ENCODE measurements around the gene NDST1. TPM values are rescaled to one million over a fixed set of nuclear protein-coding genes. Genes with fewer than 3 reads are reported as not detected.

The NDST1 gene
- total RNA-seq, 1 donor, result 13.0 TPM

DNA sequence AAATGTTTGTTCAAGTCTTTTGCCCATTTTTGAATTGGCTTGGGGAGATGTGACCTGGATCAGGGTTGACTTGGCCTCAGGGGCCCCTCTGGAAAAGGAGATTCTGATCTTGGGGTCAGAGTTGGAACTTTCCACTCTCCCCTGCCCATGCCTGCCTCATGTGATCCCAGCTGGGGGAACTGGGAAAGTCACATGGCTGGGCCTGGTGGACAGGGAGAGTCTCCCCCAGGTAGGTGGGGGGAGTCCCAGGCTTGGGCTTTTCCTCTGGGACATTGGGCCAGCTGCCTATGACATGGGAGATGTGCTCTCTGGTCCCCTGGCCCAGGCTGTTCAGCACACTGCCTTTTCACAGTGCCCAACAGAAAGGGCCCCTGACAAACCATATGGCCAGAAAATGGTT is 60.7 kb downstream of the NDST1 start:
- Histone ChIP-seq H3K27me3 (ENCODE audit: insufficient read depth, low read length) (no peaks in the 10 kb centered on the region), H3K9me3 (ENCODE audit: low read depth, low read length) (no peaks in the 10 kb centered on the region), H3K4me1 (ENCODE audit: insufficient read depth, low read length) (peaks cover 7% of the 10 kb centered on the region), H3K4me3 (ENCODE audit: low read length) (no peak overlapping the region)

DNA sequence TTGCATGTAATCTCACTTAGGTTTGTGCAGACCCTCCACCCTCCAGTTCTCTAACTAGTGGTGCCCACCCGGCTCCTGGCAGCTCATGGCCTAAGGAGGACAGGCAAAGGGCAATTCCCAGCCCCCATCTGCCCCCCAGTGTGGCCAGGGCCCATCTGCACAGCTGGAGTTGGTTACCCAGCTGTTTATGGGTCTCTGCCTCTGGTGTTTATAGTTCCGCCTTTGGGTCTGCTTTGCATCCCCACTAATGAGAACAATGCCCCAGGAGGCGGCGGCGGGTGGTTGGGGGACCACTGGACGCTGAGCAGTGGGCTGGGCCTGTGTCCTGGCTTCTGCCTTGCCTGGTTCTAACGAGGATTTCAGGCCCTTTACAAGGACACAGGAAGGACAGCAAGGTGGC is 62.4 kb downstream of the NDST1 start:
- Histone ChIP-seq H3K9me3 (ENCODE audit: low read depth, low read length) (no peaks in the 10 kb centered on the region), H3K4me1 (ENCODE audit: insufficient read depth, low read length) (peaks cover 7% of the 10 kb centered on the region), H3K27me3 (ENCODE audit: insufficient read depth, low read length) (no peaks in the 10 kb centered on the region), H3K4me3 (ENCODE audit: low read length) (no peak overlapping the region)

DNA sequence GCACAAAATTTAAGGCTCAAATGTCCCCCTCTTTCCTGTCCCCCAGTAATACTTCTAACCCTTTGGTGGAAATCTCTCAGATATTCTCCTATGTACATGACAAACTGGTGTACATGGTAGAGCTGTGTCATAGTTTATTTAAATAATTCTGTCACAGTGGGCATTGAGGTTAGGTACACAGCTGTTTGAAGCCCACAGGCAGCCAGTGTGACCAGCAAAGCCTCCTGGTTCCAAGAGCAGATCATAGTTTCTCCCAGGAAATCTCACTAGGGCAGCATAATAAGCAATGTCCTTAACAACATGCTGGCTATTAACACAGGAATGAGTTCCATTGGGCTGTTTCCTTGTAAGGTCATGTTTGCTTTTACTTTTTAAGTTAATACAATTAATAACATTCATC is 63.9 kb downstream of the NDST1 start:
- Histone ChIP-seq H3K27me3 (ENCODE audit: insufficient read depth, low read length) (no peaks in the 10 kb centered on the region), H3K9me3 (ENCODE audit: low read depth, low read length) (no peaks in the 10 kb centered on the region), H3K4me3 (ENCODE audit: low read length) (no peak overlapping the region), H3K4me1 (ENCODE audit: insufficient read depth, low read length) (peaks cover 7% of the 10 kb centered on the region)

DNA sequence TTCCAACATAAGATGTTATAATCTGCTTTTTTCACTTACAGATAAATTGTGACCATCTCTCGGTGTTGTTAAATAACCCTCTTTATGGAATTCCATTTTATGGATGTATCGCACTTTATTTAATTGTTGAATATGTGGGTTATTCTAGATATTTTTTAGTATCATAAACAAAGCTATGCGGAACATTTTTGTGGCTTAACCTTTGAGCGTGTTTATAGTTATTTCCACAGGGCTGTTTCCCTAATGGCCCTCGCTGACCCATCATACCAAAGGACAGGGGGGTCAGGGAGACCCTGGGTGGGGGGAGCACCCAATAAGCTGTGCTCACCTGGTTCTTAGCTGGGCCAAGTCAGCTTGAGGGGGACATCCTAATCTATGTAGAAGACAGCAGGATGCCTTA is 65.3 kb downstream of the NDST1 start:
- H3K4me3 ChIP-seq (ENCODE audit: low read length), result no peak overlapping the region
- H3K9me3 ChIP-seq (ENCODE audit: low read depth, low read length), result no peaks in the 10 kb centered on the region
- no peaks in the 10 kb centered on the region for H3K4me1 ChIP-seq (ENCODE audit: insufficient read depth, low read length)
- H3K27me3 ChIP-seq (ENCODE audit: insufficient read depth, low read length), result no peaks in the 10 kb centered on the region

DNA sequence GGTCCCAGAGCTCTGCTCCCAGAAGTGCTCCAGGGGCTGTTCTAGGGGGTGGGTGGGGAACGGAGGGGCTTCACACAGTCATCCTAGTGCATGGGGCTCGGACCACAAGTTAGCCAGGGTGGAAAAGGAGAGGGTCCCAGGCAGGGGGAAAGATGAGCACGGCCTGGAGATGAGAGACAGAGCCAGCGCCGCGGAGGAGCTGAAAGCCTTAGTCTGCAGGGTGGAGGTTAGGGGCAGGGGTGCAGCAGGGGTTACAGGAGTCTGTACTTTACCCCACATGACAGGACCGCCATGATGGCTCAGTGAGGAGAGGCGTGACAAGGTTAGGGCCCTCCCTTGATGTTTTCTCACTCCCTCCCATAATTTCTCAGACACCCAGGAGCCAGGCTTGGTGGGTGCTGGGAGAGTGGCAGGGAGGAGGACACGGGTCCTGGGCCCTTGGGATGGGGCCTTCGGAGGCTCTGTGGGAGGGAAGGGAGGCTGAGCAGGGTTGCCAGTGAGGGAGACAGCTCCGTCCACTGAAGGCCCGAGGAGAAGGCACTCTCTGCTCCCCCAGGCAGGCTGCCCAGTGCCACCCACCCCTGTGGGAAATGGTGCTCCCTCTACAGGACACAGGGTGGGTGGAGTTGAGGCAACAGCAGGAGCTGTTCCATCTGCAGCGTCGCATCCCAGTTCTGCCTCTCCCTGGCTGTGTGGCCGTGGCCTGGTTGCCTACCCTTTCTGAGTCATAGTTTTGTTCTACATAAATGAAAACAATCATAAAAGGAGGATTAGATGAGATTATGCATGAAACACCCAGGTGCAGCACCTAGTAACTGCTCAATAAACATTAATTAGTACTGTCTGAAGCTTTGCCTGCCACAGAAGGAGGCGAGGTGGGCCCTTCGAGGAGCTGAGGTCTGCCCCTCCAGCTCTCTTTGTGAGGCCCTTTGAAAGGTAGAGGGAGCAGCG is 66.2 kb downstream of the NDST1 start:
- Histone ChIP-seq H3K9me3 (ENCODE audit: low read depth, low read length) (no peaks in the 10 kb centered on the region), H3K4me1 (ENCODE audit: insufficient read depth, low read length) (no peaks in the 10 kb centered on the region), H3K27me3 (ENCODE audit: insufficient read depth, low read length) (no peaks in the 10 kb centered on the region), H3K4me3 (ENCODE audit: low read length) (no peak overlapping the region)

DNA sequence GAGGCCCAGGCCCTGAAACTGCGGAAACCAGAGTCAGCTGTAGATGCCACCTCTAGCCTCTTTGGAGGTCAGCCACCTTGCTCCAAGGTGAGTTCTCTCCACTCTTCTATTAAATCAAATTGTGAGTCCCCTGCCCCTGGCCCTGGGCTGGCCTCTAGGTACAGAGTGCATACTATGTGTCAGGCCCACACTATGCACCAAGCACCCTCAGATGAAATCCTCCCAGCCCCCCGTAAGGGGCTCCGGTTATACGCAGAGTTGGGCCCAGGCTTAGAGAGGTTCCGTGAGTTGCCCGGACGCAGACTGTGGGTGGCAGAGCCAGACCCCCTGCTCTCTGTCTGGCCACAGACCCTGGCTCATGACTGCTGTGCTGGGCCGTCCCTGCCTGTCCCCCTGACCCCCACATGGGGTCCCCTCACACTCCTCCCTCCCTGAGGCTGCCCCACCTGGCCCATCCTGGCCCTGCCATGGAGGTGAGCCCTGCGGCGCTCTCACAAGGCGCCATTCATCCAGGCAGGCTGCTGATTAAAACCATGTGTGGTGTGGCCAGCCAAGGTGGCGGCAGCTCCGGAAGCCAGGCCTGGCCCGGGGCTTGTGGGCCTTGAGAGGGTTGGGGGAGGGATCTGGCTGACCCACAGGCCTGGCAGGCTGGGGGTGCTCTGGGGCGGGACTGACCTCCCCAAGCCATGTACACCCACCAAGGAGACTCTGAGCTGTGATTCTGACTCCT is 67.1 kb downstream of the NDST1 start:
- no peaks in the 10 kb centered on the region for H3K9me3 ChIP-seq (ENCODE audit: low read depth, low read length)
- H3K27me3 ChIP-seq (ENCODE audit: insufficient read depth, low read length), result no peaks in the 10 kb centered on the region
- no peak overlapping the region for H3K4me3 ChIP-seq (ENCODE audit: low read length)
- H3K4me1 ChIP-seq (ENCODE audit: insufficient read depth, low read length), result no peaks in the 10 kb centered on the region

DNA sequence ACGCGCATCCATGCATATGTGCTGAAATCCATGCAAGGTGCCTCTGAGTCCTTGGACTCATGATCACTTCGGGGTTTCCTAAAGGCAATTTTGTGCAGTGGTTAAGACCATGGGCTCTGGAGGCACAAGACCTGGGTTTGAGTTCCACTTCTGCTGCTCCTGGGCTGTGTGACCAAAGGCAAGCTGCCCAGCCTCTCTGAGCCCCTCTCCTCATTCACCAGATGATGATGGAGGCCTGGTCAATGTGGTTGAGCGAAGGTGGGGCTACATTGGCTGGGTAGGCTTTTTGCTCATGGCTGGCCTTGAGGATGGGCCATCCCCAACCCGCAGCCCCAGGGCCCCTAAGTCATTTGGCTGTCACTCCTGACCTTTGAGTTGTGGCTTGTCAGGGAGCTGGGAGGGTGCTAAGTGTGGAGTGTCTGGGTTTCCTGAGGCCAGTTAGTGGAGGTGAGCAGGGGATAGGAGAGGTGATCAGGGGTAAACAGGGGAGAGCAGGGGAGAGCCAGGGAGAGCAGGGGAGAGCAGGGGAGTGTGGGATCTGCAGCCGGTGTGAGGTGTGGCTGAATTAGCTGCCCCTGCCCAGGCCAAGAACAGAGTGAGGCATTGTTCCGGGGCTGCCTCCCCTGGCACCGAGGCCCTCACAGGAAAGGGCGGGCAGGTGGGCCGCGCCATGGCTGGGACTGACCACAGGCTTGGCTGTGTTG is 68.0 kb downstream of the NDST1 start:
- H3K27me3 ChIP-seq (ENCODE audit: insufficient read depth, low read length), result no peaks in the 10 kb centered on the region
- H3K4me3 ChIP-seq (ENCODE audit: low read length), result no peak overlapping the region
- no peaks in the 10 kb centered on the region for H3K4me1 ChIP-seq (ENCODE audit: insufficient read depth, low read length)
- no peaks in the 10 kb centered on the region for H3K9me3 ChIP-seq (ENCODE audit: low read depth, low read length)

DNA sequence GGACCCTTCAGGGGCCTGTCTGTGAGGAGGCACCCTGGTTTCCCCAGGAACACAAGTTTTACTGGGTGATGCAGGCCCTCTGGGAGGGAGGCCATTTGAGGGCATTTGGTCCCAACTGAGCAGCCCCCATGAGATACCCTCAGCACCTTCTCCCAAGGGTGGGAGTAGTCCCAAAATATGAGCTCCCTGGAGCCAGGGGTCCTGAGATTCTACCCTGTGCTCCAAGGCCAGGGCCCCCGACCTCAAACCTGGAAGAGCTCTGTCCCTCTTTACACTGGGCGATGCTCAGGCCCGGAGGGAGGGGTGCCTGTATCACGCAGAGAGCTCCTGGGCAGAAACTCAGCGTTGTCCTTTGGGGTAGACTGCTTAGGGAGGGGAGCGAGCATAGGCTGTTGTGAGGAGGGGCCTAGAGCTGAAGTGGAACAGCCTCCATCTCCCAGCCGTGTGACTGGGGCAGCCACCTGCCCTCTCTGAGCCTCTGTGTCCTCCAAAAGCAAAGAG is 68.6 kb downstream of the NDST1 start:
- no peaks in the 10 kb centered on the region for H3K9me3 ChIP-seq (ENCODE audit: low read depth, low read length)
- no peak overlapping the region for H3K4me3 ChIP-seq (ENCODE audit: low read length)
- H3K4me1 ChIP-seq (ENCODE audit: insufficient read depth, low read length), result no peaks in the 10 kb centered on the region
- H3K27me3 ChIP-seq (ENCODE audit: insufficient read depth, low read length), result no peaks in the 10 kb centered on the region

DNA sequence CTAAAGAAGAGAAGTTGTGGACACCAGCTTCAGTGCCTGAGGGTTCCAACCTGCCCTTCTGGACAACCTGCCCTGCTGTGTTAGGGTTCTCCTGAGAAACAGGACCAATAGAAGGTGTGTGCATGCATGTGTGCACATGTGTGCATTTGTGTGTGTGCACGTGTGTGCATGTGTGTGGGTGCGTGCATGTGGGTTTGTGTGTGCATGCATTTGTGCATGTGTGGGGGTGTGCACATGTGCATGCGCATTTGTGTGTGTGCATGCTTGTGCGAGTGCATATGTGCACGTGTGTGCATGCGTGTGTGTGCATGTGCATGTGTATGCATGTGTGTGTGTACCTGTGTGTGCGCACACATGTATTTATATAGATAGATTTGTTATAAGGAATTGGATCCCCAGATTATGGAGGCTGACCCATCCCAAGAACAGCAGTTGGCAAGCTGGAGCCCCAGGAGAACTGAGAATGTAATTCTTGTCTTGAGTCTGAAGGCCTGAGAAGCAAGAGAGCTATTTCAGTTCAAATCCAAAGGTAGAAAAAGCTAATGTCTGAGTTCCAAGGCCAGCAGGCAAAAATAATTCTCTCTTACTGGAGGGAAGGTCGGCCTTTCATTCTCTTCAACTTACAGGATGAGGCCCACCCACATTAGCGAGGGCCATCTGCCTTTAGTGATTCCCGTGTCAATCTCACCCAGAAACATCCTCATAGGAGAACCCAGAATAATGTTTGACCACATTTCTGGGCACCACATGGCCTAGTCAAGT is 69.6 kb downstream of the NDST1 start:
- Histone ChIP-seq H3K27me3 (ENCODE audit: insufficient read depth, low read length) (peaks cover 3% of the 10 kb centered on the region), H3K4me1 (ENCODE audit: insufficient read depth, low read length) (no peaks in the 10 kb centered on the region), H3K4me3 (ENCODE audit: low read length) (no peak overlapping the region), H3K9me3 (ENCODE audit: low read depth, low read length) (no peaks in the 10 kb centered on the region)

DNA sequence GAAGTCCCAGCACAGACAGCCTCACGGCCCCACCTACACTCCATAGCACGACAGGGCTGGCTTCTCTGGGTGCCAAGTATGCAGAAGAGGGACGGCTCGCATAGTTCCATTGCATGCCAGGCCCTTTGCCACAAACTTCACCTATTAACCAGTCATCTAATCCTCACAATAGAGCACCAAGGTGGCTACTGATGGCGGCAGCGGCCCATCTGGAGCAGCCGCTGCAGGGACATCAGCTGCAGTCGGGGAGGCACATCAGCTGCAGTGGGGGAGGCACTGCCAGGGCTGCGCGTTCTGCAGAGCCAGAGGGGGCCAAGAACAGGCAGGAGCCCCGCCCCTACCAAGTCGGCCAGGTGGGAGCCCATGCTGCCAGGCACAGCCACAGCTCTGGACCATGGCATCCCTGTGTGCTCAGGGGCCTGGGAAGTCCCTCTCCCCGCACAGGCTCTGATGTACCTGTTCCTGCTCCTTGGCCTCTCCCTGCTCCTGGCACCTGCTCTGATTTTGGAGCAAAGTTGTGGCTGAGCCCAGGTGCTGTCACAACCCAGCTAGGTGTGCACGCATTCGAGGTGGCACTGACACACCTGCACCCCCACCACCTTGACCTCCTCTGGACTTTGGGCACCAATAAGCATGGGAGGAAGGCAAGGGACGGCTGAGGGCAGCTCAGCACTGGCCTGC is 71.0 kb downstream of the NDST1 start:
- Histone ChIP-seq H3K9me3 (ENCODE audit: low read depth, low read length) (no peaks in the 10 kb centered on the region), H3K27me3 (ENCODE audit: insufficient read depth, low read length) (peaks cover 3% of the 10 kb centered on the region), H3K4me1 (ENCODE audit: insufficient read depth, low read length) (no peaks in the 10 kb centered on the region), H3K4me3 (ENCODE audit: low read length) (no peak overlapping the region)

DNA sequence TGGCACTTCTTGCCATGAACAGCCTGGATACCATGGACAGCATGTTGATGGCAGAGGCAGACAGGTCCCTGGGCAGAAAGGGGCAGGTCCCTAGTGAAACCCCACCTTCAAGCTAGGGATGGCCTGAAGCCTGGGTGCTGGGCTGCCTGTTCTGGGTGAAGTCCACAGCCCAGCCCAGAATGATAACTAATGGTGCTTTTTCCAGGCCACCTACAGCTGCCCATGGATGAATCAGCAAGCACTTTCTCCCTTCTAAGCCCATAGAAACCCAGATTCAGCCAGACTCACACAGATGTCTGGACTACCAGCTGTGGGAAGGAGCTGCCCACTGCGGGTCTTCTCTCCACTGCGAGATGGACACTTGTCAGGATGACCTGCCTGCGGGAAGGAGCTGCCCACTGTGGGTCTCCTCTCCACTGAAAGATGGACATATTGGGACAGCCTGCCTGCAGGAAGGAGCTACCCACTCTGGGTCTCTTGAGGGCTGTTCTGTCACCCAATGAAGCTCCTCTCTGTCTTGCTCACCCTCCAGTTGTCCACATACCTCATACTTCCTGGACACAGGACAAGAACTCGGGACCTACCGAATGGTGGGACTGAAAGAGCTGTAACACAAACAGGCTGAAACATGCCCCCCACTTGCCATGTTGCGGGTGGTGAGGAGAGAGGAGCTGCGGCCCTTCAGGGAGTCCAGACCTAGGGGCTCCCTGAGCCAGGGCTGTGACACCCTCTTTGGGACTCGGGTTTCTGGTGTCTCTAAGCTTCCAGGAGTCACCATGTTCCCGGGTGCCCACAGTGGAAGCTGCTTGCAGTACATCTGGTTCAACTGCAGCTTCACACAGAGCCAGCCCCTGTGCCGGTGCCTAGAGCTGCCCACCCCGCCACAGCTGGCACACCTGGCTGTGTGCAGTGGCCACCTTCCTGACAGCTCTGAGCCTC is 71.8 kb downstream of the NDST1 start:
- Histone ChIP-seq H3K27me3 (ENCODE audit: insufficient read depth, low read length) (peaks cover 3% of the 10 kb centered on the region), H3K4me1 (ENCODE audit: insufficient read depth, low read length) (no peaks in the 10 kb centered on the region), H3K4me3 (ENCODE audit: low read length) (no peak overlapping the region), H3K9me3 (ENCODE audit: low read depth, low read length) (no peaks in the 10 kb centered on the region)

DNA sequence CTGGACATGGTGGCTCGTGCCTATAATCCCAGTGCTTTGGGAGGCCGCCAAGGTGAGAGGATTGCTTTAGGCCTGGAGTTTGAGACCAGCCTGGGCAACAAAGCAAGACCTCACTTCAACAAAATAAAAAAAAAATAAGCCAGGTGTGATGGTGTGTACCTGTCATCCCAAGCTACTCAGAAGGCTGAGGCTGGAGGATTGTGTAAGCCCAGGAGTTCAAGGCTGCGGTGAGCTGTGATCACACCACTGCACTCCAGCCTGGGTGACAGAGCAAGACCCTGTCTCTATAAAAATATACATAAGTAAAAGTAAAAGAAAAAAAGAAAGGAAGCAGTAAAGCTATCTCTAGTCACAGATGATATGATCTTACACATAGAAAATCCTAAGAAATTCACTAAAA is 73.0 kb downstream of the NDST1 start:
- Histone ChIP-seq H3K27me3 (ENCODE audit: insufficient read depth, low read length) (peaks cover 3% of the 10 kb centered on the region), H3K9me3 (ENCODE audit: low read depth, low read length) (no peaks in the 10 kb centered on the region), H3K4me3 (ENCODE audit: low read length) (no peak overlapping the region), H3K4me1 (ENCODE audit: insufficient read depth, low read length) (no peaks in the 10 kb centered on the region)
